HepG2 (cell line): ENCODE results near the gene STK24. TPM values are rescaled to one million over a fixed set of nuclear protein-coding genes. Genes with fewer than 3 reads are reported as not detected.

Source experiments
- ATAC-seq: fragments of 200-7000 bp; cut with Tn5 transposase; 3 replicates; pipeline ENCODE4 v1.9.1; 2020; ENCODE audit warnings: mild to moderate bottlenecking, moderate library complexity
- BruUV-seq: library from RNA; stranded (reverse); fragments of 400-500 nt; replicated peaks from 2 replicates; lab custom pipeline; 2021; lab: Mats Ljungman, UMichigan
- CTCF ChIA-PET: fragments of 300-600 bp; formaldehyde crosslinking; extraction: SDS; loops from one replicate; lab custom pipeline; 2021; ENCODE audit warnings: low total read pairs, inconsistent platforms, low intra/inter-chr PET ratio; lab: Yijun Ruan, JAX
- POLR2A ChIA-PET: fragments of 350-600 bp; sonication (Branson Sonifier 250); formaldehyde crosslinking; loops from one replicate; lab custom pipeline; 2020; ENCODE audit warnings: antibody characterized with exemption, inconsistent platforms; lab: Yijun Ruan, JAX
- DNase-seq: peaks from one replicate; pipeline ENCODE4 v3.0.0-alpha.2; 2015; ENCODE audit warnings: low spot score
- FAIRE-seq: peaks from 3 replicates; lab custom pipeline; 2011; peaks lifted over from hg19 to GRCh38; lab: Jason Lieb, UNC
- H2AFZ ChIP-seq: one replicate; pipeline ENCODE4 v1.6.1; 2011; ENCODE audit warnings: low read length, inconsistent platforms
- H3K27ac ChIP-seq: fragments of 300-600 bp; 3 replicates; pipeline ENCODE4 v1.8.0; 2011; ENCODE audit warnings: mixed run types, mild to moderate bottlenecking, mixed read lengths, low read length, inconsistent platforms; ENCODE audit not compliant: insufficient read depth; ENCODE audit errors: extremely low read length
- H3K27me3 ChIP-seq, 2 experiments: fragments of 200-600 bp in 1 of 2; 2 replicates in 1 of 2; 3 replicates in 1 of 2; pipeline versions ENCODE4 v1.6.0 to v1.8.0; 2011; ENCODE audit warnings: low read length in 2 of 2, mild to moderate bottlenecking in 2 of 2, moderate library complexity in 2 of 2, inconsistent platforms in 1 of 2; ENCODE audit not compliant: insufficient read depth in 2 of 2, control insufficient read depth in 1 of 2
- H3K36me3 ChIP-seq, 2 experiments: fragments of 200-600 bp in 1 of 2; replicated peaks in 1 of 2; 2 replicates in 1 of 2; 3 replicates in 1 of 2; pipeline versions ENCODE4 v1.5.1 to v1.8.0; 2011; ENCODE audit warnings: low read length in 2 of 2, inconsistent platforms in 1 of 2; ENCODE audit not compliant: insufficient read depth in 2 of 2, control insufficient read depth in 1 of 2
- H3K4me1 ChIP-seq: 2 replicates; pipeline ENCODE4 v1.5.1; 2012; ENCODE audit warnings: low read length, inconsistent platforms; ENCODE audit not compliant: insufficient read depth
- H3K4me2 ChIP-seq: 2 replicates; pipeline ENCODE4 v1.6.0; 2011; ENCODE audit warnings: low read depth, low read length, inconsistent platforms
- H3K4me3 ChIP-seq, 3 experiments: fragments of 200-600 bp in 1 of 3; sonication (generic), shearing (Covaris generic) in 1 of 3; replicated peaks in 1 of 3; 2 replicates each; pipeline ENCODE4 v1.5.1; 2011 to 2016; ENCODE audit warnings: low read length in 3 of 3, inconsistent platforms in 2 of 3, low read depth in 2 of 3, mild to moderate bottlenecking in 2 of 3, control low read depth in 1 of 3, mixed read lengths in 1 of 3; ENCODE audit not compliant: insufficient read depth in 1 of 3
- H3K79me2 ChIP-seq: one replicate; pipeline ENCODE4 v1.6.1; 2011; ENCODE audit warnings: low read length, inconsistent platforms; ENCODE audit not compliant: insufficient read depth
- H3K9ac ChIP-seq: 2 replicates; pipeline ENCODE4 v1.6.0; 2011; ENCODE audit warnings: mild to moderate bottlenecking, low read depth, low read length, inconsistent platforms; ENCODE audit not compliant: insufficient read depth
- H3K9me3 ChIP-seq: 2 replicates; pipeline ENCODE4 v1.5.1; 2012; ENCODE audit warnings: mild to moderate bottlenecking, low read length
- H4K20me1 ChIP-seq: 2 replicates; pipeline ENCODE4 v1.6.0; 2011; ENCODE audit warnings: inconsistent platforms, mild to moderate bottlenecking, low read length, moderate library complexity; ENCODE audit not compliant: insufficient read depth
- AGO2 ChIP-seq: fragments of 200-400 bp; formaldehyde crosslinking; optimal IDR thresholded peaks from 2 replicates; pipeline ENCODE3; 2017; ENCODE audit warnings: mild to moderate bottlenecking, low read depth, low read length, moderate library complexity
- MBNL3 ChIP-seq: fragments of 250-450 bp; sonication (Bioruptor Pico); conservative IDR thresholded peaks from 2 replicates; pipeline ENCODE4 v1.8.0; 2022; ENCODE audit warnings: mild to moderate bottlenecking, inconsistent platforms
- POLR2A ChIP-seq, 2 experiments: IDR thresholded peaks; 2 replicates each; pipeline ENCODE4 v1.6.1; 2011; ENCODE audit warnings: low read depth in 2 of 2, low read length in 2 of 2, mild to moderate bottlenecking in 1 of 2, moderate library complexity in 1 of 2; ENCODE audit not compliant: insufficient read depth in 1 of 2
- ZNF224 ChIP-seq: sonication (generic); formaldehyde crosslinking; IDR thresholded peaks from 2 replicates; pipeline ENCODE4 v1.5.0; 2020; ENCODE audit warnings: mild to moderate bottlenecking, missing genetic modification reagents
- WGBS: methylation state at CpG from one replicate; pipeline ENCODE4 v1.1.6; 2017; ENCODE audit warnings: low lambda C conversion rate; 5-methylcytosine and 5-hydroxymethylcytosine counted together
- in situ Hi-C: cut with HindIII; loops from 2 replicates; pipeline ENCODE4 v1.10.0; 2017; ENCODE audit warnings: low pct_unique_long_range_greater_than_20kb; ENCODE audit not compliant: extremely low pct_ligation_motif_present
- intact Hi-C: fragments of 100-400 bp; cut with micrococcal nuclease; formaldehyde crosslinking; loops from one replicate; pipeline ENCODE4 v1.10.0; 2022; ENCODE audit not compliant: unreplicated experiment
- polyA plus RNA-seq, 8 experiments: library from polyadenylated mRNA; depleted of rRNA in 3 of 8; stranded (reverse) in 7 of 8; unstranded in 1 of 8; fragments of >200 nt; fragmentation: Illumina TruSeq in 4 of 8; extraction: Trizol in 4 of 8; gene quantifications; 2 replicates each; pipeline versions ENCODE4 v1.2.1 to v1.2.3, GENCODE V29; 2011 to 2016; ENCODE audit warnings: low read depth in 4 of 8, missing spikeins in 1 of 8, mixed read lengths in 1 of 8; ENCODE audit not compliant: insufficient read depth in 1 of 8
- total RNA-seq, 5 experiments: library from RNA; depleted of rRNA; stranded (reverse); fragments of >200 nt; fragmentation: Illumina TruSeq; extraction: Trizol; gene quantifications; 2 replicates each; pipeline ENCODE4 v1.2.3, GENCODE V29; 2016; ENCODE audit warnings: low read depth in 1 of 5
- TF ChIP-seq, protein P1 (sequence below): sonication (generic); formaldehyde crosslinking; IDR thresholded peaks from 2 replicates; pipeline ENCODE4 v1.4.0; 2020; ENCODE audit warnings: missing genetic modification reagents, mild to moderate bottlenecking, borderline replicate concordance

STK24 gene
- total and polyA plus RNA-seq, 2 of the 13 experiments (the other 11 are each of a cell fraction or from before 2014, with no cell fraction given) = 51.3 to 73.0 TPM

DNA sequence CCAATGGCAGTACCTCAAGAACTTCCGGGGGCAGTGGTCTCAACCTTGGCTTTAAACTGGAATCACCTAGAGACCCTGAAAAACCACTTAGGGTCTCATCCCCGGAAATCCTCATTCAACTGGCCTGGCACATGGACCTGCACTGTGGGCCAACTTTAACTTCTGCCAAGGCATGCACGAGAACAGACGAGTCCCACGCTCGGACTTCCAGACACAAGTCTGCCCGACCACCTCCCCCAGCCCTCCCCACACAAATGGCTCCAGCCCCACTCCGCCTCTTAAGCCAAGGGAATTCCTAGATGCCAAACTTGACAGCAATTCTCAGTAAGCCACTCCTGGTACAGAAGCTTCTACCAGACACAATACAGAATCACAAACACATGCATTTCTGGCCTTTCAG, 114.0 kb downstream of the STK24 start (continued):
- TF ChIP-seq, protein P1, sequence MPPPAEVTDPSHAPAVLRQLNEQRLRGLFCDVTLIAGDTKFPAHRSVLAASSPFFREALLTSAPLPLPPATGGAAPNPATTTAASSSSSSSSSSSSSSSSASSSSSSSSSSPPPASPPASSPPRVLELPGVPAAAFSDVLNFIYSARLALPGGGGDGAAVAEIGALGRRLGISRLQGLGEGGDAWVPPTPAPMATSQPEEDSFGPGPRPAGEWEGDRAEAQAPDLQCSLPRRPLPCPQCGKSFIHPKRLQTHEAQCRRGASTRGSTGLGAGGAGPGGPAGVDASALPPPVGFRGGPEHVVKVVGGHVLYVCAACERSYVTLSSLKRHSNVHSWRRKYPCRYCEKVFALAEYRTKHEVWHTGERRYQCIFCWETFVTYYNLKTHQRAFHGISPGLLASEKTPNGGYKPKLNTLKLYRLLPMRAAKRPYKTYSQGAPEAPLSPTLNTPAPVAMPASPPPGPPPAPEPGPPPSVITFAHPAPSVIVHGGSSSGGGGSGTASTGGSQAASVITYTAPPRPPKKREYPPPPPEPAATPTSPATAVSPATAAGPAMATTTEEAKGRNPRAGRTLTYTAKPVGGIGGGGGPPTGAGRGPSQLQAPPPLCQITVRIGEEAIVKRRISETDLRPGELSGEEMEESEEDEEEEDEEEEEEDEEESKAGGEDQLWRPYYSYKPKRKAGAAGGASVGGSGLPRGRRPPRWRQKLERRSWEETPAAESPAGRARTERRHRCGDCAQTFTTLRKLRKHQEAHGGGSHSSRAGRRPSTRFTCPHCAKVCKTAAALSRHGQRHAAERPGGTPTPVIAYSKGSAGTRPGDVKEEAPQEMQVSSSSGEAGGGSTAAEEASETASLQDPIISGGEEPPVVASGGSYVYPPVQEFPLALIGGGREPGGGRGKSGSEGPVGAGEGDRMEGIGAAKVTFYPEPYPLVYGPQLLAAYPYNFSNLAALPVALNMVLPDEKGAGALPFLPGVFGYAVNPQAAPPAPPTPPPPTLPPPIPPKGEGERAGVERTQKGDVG (CRISPR knock-in tag) = no peak

DNA sequence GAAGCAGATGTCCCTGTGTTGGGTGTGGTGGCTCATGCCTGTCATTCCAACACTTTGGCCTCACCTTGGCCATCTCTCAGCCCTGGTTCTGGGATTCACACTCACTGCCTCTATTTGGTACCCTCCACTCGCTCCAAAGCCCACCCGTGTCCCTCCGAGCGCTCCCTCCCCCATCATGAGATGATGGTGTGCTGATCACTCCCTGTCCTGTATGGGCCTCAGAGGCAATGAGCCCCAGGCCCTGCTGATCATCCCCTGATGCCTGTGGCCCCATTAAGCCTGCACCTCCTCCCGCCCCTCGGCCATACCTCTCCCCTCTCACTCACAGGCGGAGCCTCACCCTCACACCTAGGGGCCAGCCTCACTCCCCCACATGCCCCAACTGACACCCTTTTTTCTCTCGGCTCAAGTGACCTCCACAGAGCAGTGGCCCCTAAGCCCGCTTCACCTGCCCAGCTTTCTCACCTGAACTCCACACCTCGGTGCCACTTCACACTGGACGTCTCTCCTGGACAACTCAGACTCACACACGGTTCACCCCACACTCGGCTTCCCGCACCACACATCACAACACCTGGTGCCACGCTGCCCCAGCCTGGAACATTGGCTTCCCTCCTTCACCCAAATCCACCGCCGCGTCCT, 114.5 kb downstream of the STK24 start:
- H2AFZ ChIP-seq = no peak overlapping the region
- H3K36me3 ChIP-seq = peaks cover 30 to 88% of the 10 kb centered on the region in 2 experiments
- ChIA-PET POLR2A (no interaction called here), CTCF (no interaction called here)
- in situ Hi-C loops = loop anchor here (10.0 kb wide), 1 partner anchor 382 kb away; no protein-coding TSS in a partner anchor
- no peak overlapping the region for H3K27ac ChIP-seq
- peaks cover 8% of the 10 kb centered on the region for H3K4me1 ChIP-seq
- H3K79me2 ChIP-seq = peaks cover 2% of the 10 kb centered on the region
- no peaks in the 10 kb centered on the region for H3K27me3 ChIP-seq
- intact Hi-C loops = no loop called here
- ATAC-seq = no peak
- FAIRE-seq = no peak
- H3K9me3 ChIP-seq = no peaks in the 10 kb centered on the region
- no TSS peak for BruUV-seq
- no peak overlapping the region for H3K9ac ChIP-seq
- TF ChIP-seq MBNL3 (CRISPR knock-in tag) (no peak), ZNF224 (CRISPR knock-in tag) (no peak), AGO2 (peak; percentile 65), POLR2A (IDR thresholded peaks at IDR 0.05; ENCODE audit: insufficient read depth in 1 of 2, low read depth in 2 of 2, low read length in 2 of 2) (0 out of 4 replicates have a peak, but pooled peaks of 1 of the 2 experiments have one; percentile 15)
- 92% methylated on average over 18 of the region's 18 CpGs for WGBS
- H4K20me1 ChIP-seq = peaks cover 11% of the 10 kb centered on the region
- no peak overlapping the region for H3K4me3 ChIP-seq
- H3K4me2 ChIP-seq = no peak overlapping the region
- DNase-seq = no peak
